MM.1S (cell line): ENCODE measurements around the gene RXRA.

Experiments
- DNase-seq: peaks from one replicate; pipeline ENCODE4 v3.0.0-alpha.2; 2015
- H2AFZ ChIP-seq: fragments of 300-600 bp; sonication (generic); 2 replicates; pipeline ENCODE4 v1.6.0; 2016; ENCODE audit warnings: antibody characterized with exemption, low read length
- H3F3A ChIP-seq: fragments of 300-600 bp; sonication (generic); 2 replicates; pipeline ENCODE4 v1.6.1; 2016; ENCODE audit warnings: mild to moderate bottlenecking, antibody characterized with exemption, low read length, moderate library complexity, mixed read lengths; ENCODE audit not compliant: insufficient read depth
- H3K27ac ChIP-seq: fragments of 300-600 bp; sonication (generic); 2 replicates; pipeline ENCODE4 v1.5.1; 2016; ENCODE audit warnings: mild to moderate bottlenecking, low read length
- H3K27me3 ChIP-seq: fragments of 300-600 bp; sonication (generic); replicated peaks from 2 replicates; pipeline ENCODE4 v1.6.0; 2016; ENCODE audit warnings: low read length; ENCODE audit not compliant: insufficient read depth
- H3K36me3 ChIP-seq: fragments of 300-600 bp; sonication (generic); replicated peaks from 2 replicates; pipeline ENCODE4 v1.6.1; 2016; ENCODE audit warnings: mild to moderate bottlenecking, low read length, mixed read lengths; ENCODE audit not compliant: insufficient read depth
- H3K4me1 ChIP-seq: fragments of 300-600 bp; sonication (generic); 2 replicates; pipeline ENCODE4 v1.6.1; 2016; ENCODE audit warnings: low read length, mixed read lengths
- H3K4me2 ChIP-seq: fragments of 300-600 bp; sonication (generic); 2 replicates; pipeline ENCODE4 v1.6.0; 2016; ENCODE audit warnings: low read depth, low read length
- H3K4me3 ChIP-seq: fragments of 300-600 bp; sonication (generic); 2 replicates; pipeline ENCODE4 v1.5.1; 2016; ENCODE audit warnings: low read length, mixed read lengths
- H3K79me2 ChIP-seq: fragments of 300-600 bp; sonication (generic); 2 replicates; pipeline ENCODE4 v1.6.1; 2016; ENCODE audit warnings: mixed run types, low read length, mixed read lengths
- H3K9ac ChIP-seq: fragments of 300-600 bp; sonication (generic); 2 replicates; pipeline ENCODE4 v1.6.1; 2016; ENCODE audit warnings: low read length, mixed read lengths
- H3K9me2 ChIP-seq: fragments of 300-600 bp; sonication (generic); replicated peaks from 2 replicates; pipeline ENCODE4 v1.6.1; 2016; ENCODE audit warnings: mild to moderate bottlenecking, low read length, mixed read lengths; ENCODE audit not compliant: insufficient read depth
- H3K9me3 ChIP-seq: fragments of 300-600 bp; sonication (generic); replicated peaks from 2 replicates; pipeline ENCODE4 v1.6.1; 2016; ENCODE audit warnings: mild to moderate bottlenecking, low read length, mixed read lengths; ENCODE audit not compliant: insufficient read depth
- H4K20me1 ChIP-seq: fragments of 300-600 bp; sonication (generic); 2 replicates; pipeline ENCODE4 v1.6.1; 2016; ENCODE audit warnings: mild to moderate bottlenecking, low read length, moderate library complexity, mixed read lengths; ENCODE audit not compliant: insufficient read depth
- CTCF ChIP-seq: fragments of 300-600 bp; sonication (generic); IDR thresholded peaks from 2 replicates; pipeline ENCODE4 v1.5.1; 2016; ENCODE audit warnings: antibody characterized with exemption, low read length, mixed read lengths
- EZH2 ChIP-seq: fragments of 300-600 bp; sonication (generic); optimal IDR thresholded peaks from 2 replicates; pipeline ENCODE3; 2017; ENCODE audit warnings: low read depth, mild to moderate bottlenecking, antibody characterized with exemption, low read length, mixed read lengths
- EZH2phosphoT487 ChIP-seq: fragments of 300-600 bp; sonication (generic); IDR thresholded peaks from 2 replicates; pipeline ENCODE4 v1.6.1; 2018; ENCODE audit warnings: antibody characterized with exemption, low read length

RXRA gene

GRCh38 chr9:134369416-134370212 is 43.4 kb downstream of the RXRA start:
- Histone ChIP-seq H3K9me3 (no peaks in the 10 kb centered on the region), H3K4me2 (no peak overlapping the region), H3K36me3 (no peaks in the 10 kb centered on the region), H3K79me2 (no peaks in the 10 kb centered on the region; the same call in 1 of the 2 replicates), H2AFZ (no peak overlapping the region), H3K4me3 (no peak overlapping the region), H3K27ac (no peak overlapping the region), H3K27me3 (no peaks in the 10 kb centered on the region), H3K9ac (no peak overlapping the region), H3F3A (no peaks in the 10 kb centered on the region), H3K4me1 (no peaks in the 10 kb centered on the region), H4K20me1 (no peaks in the 10 kb centered on the region), H3K9me2 (no peaks in the 10 kb centered on the region)
- TF ChIP-seq EZH2 (no peak), CTCF (no peak), EZH2phosphoT487 (no peak)
- DNase-seq, result no peak

- H2AFZ ChIP-seq, result no peak overlapping the region
- no peak overlapping the region for H3K27ac ChIP-seq
- H3K9me2 ChIP-seq, result no peaks in the 10 kb centered on the region
- TF ChIP-seq CTCF, result no peak
- TF ChIP-seq EZH2, result no peak
- TF ChIP-seq EZH2phosphoT487, result no peak
- DNase-seq, result no peak
- H3K9ac ChIP-seq, result no peak overlapping the region
- H3K4me3 ChIP-seq, result no peak overlapping the region
- no peak overlapping the region for H3K4me2 ChIP-seq
- no peaks in the 10 kb centered on the region; the same call in 1 of the 2 replicates for H3K79me2 ChIP-seq
- H3K9me3 ChIP-seq, result no peaks in the 10 kb centered on the region
- H4K20me1 ChIP-seq, result no peaks in the 10 kb centered on the region
- no peaks in the 10 kb centered on the region for H3K36me3 ChIP-seq
- H3F3A ChIP-seq, result no peaks in the 10 kb centered on the region
- no peaks in the 10 kb centered on the region for H3K4me1 ChIP-seq
- H3K27me3 ChIP-seq, result no peaks in the 10 kb centered on the region
Observed at GRCh38 chr9:134370213-134370492, 43.9 kb downstream of the RXRA start.

- no peaks in the 10 kb centered on the region for H3K36me3 ChIP-seq
- no peak overlapping the region for H2AFZ ChIP-seq
- no peak for DNase-seq
- H3K4me3 ChIP-seq, result no peak overlapping the region
- H3K9me2 ChIP-seq, result no peaks in the 10 kb centered on the region
- H3F3A ChIP-seq, result no peaks in the 10 kb centered on the region
- no peak overlapping the region for H3K27ac ChIP-seq
- H3K27me3 ChIP-seq, result no peaks in the 10 kb centered on the region
- H3K9ac ChIP-seq, result no peak overlapping the region
- H4K20me1 ChIP-seq, result no peaks in the 10 kb centered on the region
- no peak for TF ChIP-seq EZH2
- TF ChIP-seq EZH2phosphoT487, result no peak
- TF ChIP-seq CTCF, result no peak
- H3K4me1 ChIP-seq, result no peaks in the 10 kb centered on the region
- H3K9me3 ChIP-seq, result no peaks in the 10 kb centered on the region
- H3K79me2 ChIP-seq, result no peaks in the 10 kb centered on the region; the same call in 1 of the 2 replicates
- H3K4me2 ChIP-seq, result no peak overlapping the region
Observed at GRCh38 chr9:134370638-134371037, 44.4 kb downstream of the RXRA start.
